DND-41 (cell line): ENCODE data around the gene NFIA.

Experiments
- ATAC-seq: fragments of 200-7000 bp; cut with Tn5 transposase; 3 replicates; pipeline ENCODE4 v1.9.1; 2021; ENCODE audit warnings: low read depth; ENCODE audit not compliant: insufficient read depth
- DNase-seq: peaks from one replicate; pipeline ENCODE4 v3.0.0-alpha.2; 2020
- H2AFZ ChIP-seq: 2 replicates; pipeline ENCODE4 v1.6.0; 2012; ENCODE audit warnings: low read depth, low read length
- H3K27ac ChIP-seq: 2 replicates; pipeline ENCODE4 v1.5.1; 2012; ENCODE audit warnings: low read length, inconsistent platforms
- H3K27me3 ChIP-seq: fragments of 200-600 bp; sonication (generic); 2 replicates; pipeline ENCODE4 v1.6.0; 2012; ENCODE audit warnings: low read length, mild to moderate bottlenecking, inconsistent platforms; ENCODE audit not compliant: insufficient read depth, poor library complexity
- H3K36me3 ChIP-seq: 2 replicates; pipeline ENCODE4 v1.5.1; 2012; ENCODE audit warnings: low read length, inconsistent platforms; ENCODE audit not compliant: insufficient read depth
- H3K4me1 ChIP-seq: 2 replicates; pipeline ENCODE4 v1.5.1; 2012; ENCODE audit warnings: mild to moderate bottlenecking, low read length; ENCODE audit not compliant: insufficient read depth
- H3K4me2 ChIP-seq: 2 replicates; pipeline ENCODE4 v1.6.0; 2012; ENCODE audit warnings: mild to moderate bottlenecking, moderate library complexity, low read length, inconsistent platforms; ENCODE audit not compliant: insufficient read depth
- H3K4me3 ChIP-seq, 2 experiments: fragments of 200-600 bp in 1 of 2; shearing (Covaris generic) in 1 of 2; 2 replicates each; pipeline ENCODE4 v1.5.1; 2012 to 2016; ENCODE audit warnings: inconsistent platforms in 2 of 2, low read length in 2 of 2, mild to moderate bottlenecking in 2 of 2, low read depth in 1 of 2, moderate library complexity in 1 of 2
- H3K79me2 ChIP-seq: 2 replicates; pipeline ENCODE4 v1.6.0; 2012; ENCODE audit warnings: low read length, inconsistent platforms; ENCODE audit not compliant: insufficient read depth
- H3K9ac ChIP-seq: 2 replicates; pipeline ENCODE4 v1.6.0; 2012; ENCODE audit warnings: low read depth, mild to moderate bottlenecking, inconsistent platforms, low read length, moderate library complexity
- H3K9me3 ChIP-seq: 2 replicates; pipeline ENCODE4 v1.5.1; 2012; ENCODE audit warnings: low read length, moderate library complexity, mild to moderate bottlenecking, inconsistent platforms; ENCODE audit not compliant: insufficient read depth, severe bottlenecking
- H4K20me1 ChIP-seq: 2 replicates; pipeline ENCODE4 v1.6.0; 2012; ENCODE audit warnings: low read length; ENCODE audit not compliant: insufficient read depth
- CTCF ChIP-seq: IDR thresholded peaks from 2 replicates; pipeline ENCODE4 v1.5.1; 2012; ENCODE audit warnings: borderline replicate concordance, low read length, moderate library complexity, mild to moderate bottlenecking; ENCODE audit not compliant: poor library complexity, severe bottlenecking; ENCODE audit errors: extremely low read depth
- EZH2 ChIP-seq: IDR thresholded peaks from 3 replicates; pipeline ENCODE4 v1.6.1; 2012; ENCODE audit warnings: borderline replicate concordance, low read depth, mild to moderate bottlenecking, moderate library complexity, low read length, inconsistent platforms; ENCODE audit not compliant: severe bottlenecking

The NFIA gene

GRCh38 chr1:61399199-61399598, 316.8 kb downstream of the NFIA start:
- no peak for DNase-seq
- no peaks in the 10 kb centered on the region for H3K9me3 ChIP-seq
- no peak overlapping the region for H3K9ac ChIP-seq
- no peak overlapping the region for H3K27ac ChIP-seq
- no peak for ATAC-seq
- no peaks in the 10 kb centered on the region for H4K20me1 ChIP-seq
- H3K4me2 ChIP-seq: no peak overlapping the region
- no peaks in the 10 kb centered on the region for H3K79me2 ChIP-seq
- no peak overlapping the region for H3K4me3 ChIP-seq
- no peak overlapping the region for H2AFZ ChIP-seq
- H3K36me3 ChIP-seq: no peaks in the 10 kb centered on the region
- no peaks in the 10 kb centered on the region for H3K27me3 ChIP-seq
- no peaks in the 10 kb centered on the region for H3K4me1 ChIP-seq
- TF ChIP-seq EZH2 (no peak), CTCF (no peak)

- TF ChIP-seq CTCF (no peak), EZH2 (no peak)
- Histone ChIP-seq H3K4me1 (no peaks in the 10 kb centered on the region), H3K4me3 (no peak overlapping the region), H3K9ac (no peak overlapping the region), H3K27ac (no peak overlapping the region), H2AFZ (no peak overlapping the region), H4K20me1 (no peaks in the 10 kb centered on the region), H3K4me2 (no peak overlapping the region), H3K36me3 (no peaks in the 10 kb centered on the region), H3K79me2 (no peaks in the 10 kb centered on the region), H3K9me3 (no peaks in the 10 kb centered on the region), H3K27me3 (no peaks in the 10 kb centered on the region)
- ATAC-seq: no peak
- no peak for DNase-seq
Observed at GRCh38 chr1:61400131-61400770, 317.9 kb downstream of the NFIA start.

- Histone ChIP-seq H2AFZ (no peak overlapping the region), H4K20me1 (no peaks in the 10 kb centered on the region), H3K4me3 (no peak overlapping the region), H3K4me1 (no peaks in the 10 kb centered on the region), H3K9ac (no peak overlapping the region), H3K9me3 (no peaks in the 10 kb centered on the region), H3K27me3 (no peaks in the 10 kb centered on the region), H3K36me3 (no peaks in the 10 kb centered on the region), H3K79me2 (no peaks in the 10 kb centered on the region), H3K27ac (no peak overlapping the region), H3K4me2 (no peak overlapping the region)
- DNase-seq (no peak), ATAC-seq (no peak)
- TF ChIP-seq EZH2 (no peak), CTCF (no peak)
Observed at GRCh38 chr1:61400997-61401396, 318.6 kb downstream of the NFIA start.
